ENCODE results near the gene CFLAR. TPM values are rescaled to one million over a fixed set of nuclear protein-coding genes. Genes with fewer than 3 reads are reported as not detected.

Gene CFLAR
- total RNA-seq, 2 donors from 2014 or later: 90.1 to 126 TPM

DNA sequence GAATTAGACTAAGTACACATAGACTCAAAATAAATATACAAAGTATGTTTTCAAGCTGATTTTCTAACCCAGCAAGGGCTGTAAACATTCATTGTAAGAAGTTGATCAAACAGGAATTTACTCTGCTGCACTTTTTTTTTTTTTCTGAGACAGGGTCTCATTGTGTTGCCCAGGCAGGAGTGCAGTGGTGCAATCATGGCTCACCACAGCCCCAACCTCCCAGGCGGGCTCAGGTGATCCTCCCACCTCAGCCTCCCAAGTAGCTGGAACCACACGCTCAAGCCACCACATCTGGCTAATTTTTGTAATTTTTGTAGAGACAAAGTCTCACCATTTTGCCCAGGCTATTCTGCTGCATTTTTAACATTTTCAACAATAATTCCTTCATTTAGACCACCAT is 8.3 kb upstream of the CFLAR start:
- no peak overlapping the region for H3K9ac ChIP-seq (ENCODE audit: low read depth in 2 of 2, low read length in 2 of 2)
- H3K4me3 ChIP-seq: no peak overlapping the region
- no peak for TF ChIP-seq CTCF (IDR thresholded peaks at IDR 0.05)
- no peaks in the 10 kb centered on the region for H3K9me3 ChIP-seq
- intact Hi-C loops (cut with DNase I): no loop called here
- no peaks in the 10 kb centered on the region for H3K36me3 ChIP-seq
- DNase-seq: no peak
- no peaks in the 10 kb centered on the region for H3K4me1 ChIP-seq
- H3K27ac ChIP-seq: no peak overlapping the region
- H3K27me3 ChIP-seq: no peaks in the 10 kb centered on the region

- H3K36me3 ChIP-seq: no peaks in the 10 kb centered on the region
- H3K27ac ChIP-seq: no peak overlapping the region
- DNase-seq: no peak
- H3K9me3 ChIP-seq: no peaks in the 10 kb centered on the region
- no peaks in the 10 kb centered on the region for H3K4me1 ChIP-seq
- TF ChIP-seq CTCF (IDR thresholded peaks at IDR 0.05): no peak
- no peak overlapping the region for H3K9ac ChIP-seq (ENCODE audit: low read depth in 2 of 2, low read length in 2 of 2)
- intact Hi-C loops (cut with DNase I): no loop called here
- H3K4me3 ChIP-seq: no peak overlapping the region
- H3K27me3 ChIP-seq: no peaks in the 10 kb centered on the region
Measured at GRCh38 chr2:201108341-201108740, 7.6 kb upstream of the CFLAR start.

DNA sequence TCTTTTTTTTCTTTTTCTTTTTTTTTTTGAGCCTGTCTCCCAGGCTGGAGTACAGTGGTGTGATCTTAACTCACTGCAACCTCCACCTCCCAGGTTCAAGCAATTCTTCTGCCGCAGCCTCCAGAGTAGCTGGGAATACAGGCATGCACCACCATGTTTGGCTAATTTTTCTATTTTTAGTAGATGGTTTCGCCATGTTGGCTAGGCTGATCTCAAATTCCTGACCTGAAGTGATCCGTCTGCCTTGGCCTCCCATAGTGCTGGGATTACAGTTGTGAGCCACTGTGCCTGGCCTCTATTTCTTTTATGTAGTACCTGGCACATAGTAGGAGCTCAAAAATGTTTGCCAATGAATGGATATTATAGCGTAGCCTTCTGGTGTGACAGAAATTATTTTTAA is 6.8 kb upstream of the CFLAR start:
- H3K27ac ChIP-seq: no peak overlapping the region
- no peak overlapping the region for H3K9ac ChIP-seq (ENCODE audit: low read depth in 2 of 2, low read length in 2 of 2)
- no peaks in the 10 kb centered on the region for H3K9me3 ChIP-seq
- H3K4me3 ChIP-seq: no peak overlapping the region
- H3K27me3 ChIP-seq: no peaks in the 10 kb centered on the region
- intact Hi-C loops (cut with DNase I): no loop called here
- no peaks in the 10 kb centered on the region for H3K4me1 ChIP-seq
- TF ChIP-seq CTCF (IDR thresholded peaks at IDR 0.05): no peak
- no peak for DNase-seq
- H3K36me3 ChIP-seq: no peaks in the 10 kb centered on the region

DNA sequence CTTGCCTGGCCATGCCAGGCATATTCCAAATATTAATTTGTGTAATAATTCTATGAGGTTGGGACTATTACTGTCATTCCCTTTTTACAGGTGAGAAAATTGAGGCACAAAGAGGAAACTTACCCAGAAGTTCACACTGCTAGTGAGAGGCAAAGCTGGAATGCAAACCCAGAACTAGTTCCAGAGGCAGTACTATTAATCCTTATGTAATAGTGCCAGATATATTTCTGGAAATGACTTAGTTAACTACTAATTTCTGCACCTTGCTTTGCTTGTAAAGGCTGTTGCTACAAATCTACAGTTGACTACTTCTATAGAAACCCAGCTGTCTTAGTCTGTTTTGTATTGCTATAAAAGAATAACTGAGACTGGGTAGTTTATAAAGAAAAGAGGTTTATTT is 5.3 kb upstream of the CFLAR start:
- no peak for TF ChIP-seq CTCF (IDR thresholded peaks at IDR 0.05)
- Histone ChIP-seq H3K27ac (no peak overlapping the region), H3K4me1 (no peaks in the 10 kb centered on the region), H3K36me3 (no peaks in the 10 kb centered on the region), H3K9ac (ENCODE audit: low read depth in 2 of 2, low read length in 2 of 2) (no peak overlapping the region), H3K27me3 (no peaks in the 10 kb centered on the region), H3K9me3 (no peaks in the 10 kb centered on the region), H3K4me3 (no peak overlapping the region)
- no peak for DNase-seq
- intact Hi-C loops (cut with DNase I): no loop called here

GRCh38 chr2:201111096-201111495 is 4.9 kb upstream of the CFLAR start:
- no peak overlapping the region for H3K4me3 ChIP-seq
- intact Hi-C loops (cut with DNase I): no loop called here
- no peaks in the 10 kb centered on the region for H3K27me3 ChIP-seq

More at GRCh38 chr2:201111096-201111495, 4.9 kb upstream of the CFLAR start:
- Histone ChIP-seq H3K27ac (no peak overlapping the region), H3K4me1 (no peaks in the 10 kb centered on the region), H3K9me3 (no peaks in the 10 kb centered on the region), H3K9ac (ENCODE audit: low read depth in 2 of 2, low read length in 2 of 2) (no peak overlapping the region), H3K36me3 (no peaks in the 10 kb centered on the region)
- DNase-seq: no peak
- TF ChIP-seq CTCF (IDR thresholded peaks at IDR 0.05): no peak

Data from colonic mucosa (tissue), 4 donors.